AG08396 (cell line): Measurements from ENCODE around the gene ASH1L.

Source experiments
- DNase-seq: peaks from one replicate; pipeline ENCODE4 v3.0.0; 2012; ENCODE audit warnings: low spot score, mixed read lengths

Gene ASH1L

GRCh38 chr1:155327981-155328380 is 234.6 kb downstream of the ASH1L start:
- DNase-seq = no peak

GRCh38 chr1:155326631-155327037 is 236.0 kb downstream of the ASH1L start:
- no peak for DNase-seq

- no peak for DNase-seq
These were observed 236.5 kb downstream of the ASH1L start for GRCh38 chr1:155326020-155326526.

GRCh38 chr1:155325603-155325893 is 237.1 kb downstream of the ASH1L start:
- DNase-seq = no peak

- DNase-seq = peak; percentile 79
These were observed 237.6 kb downstream of the ASH1L start for GRCh38 chr1:155324717-155325602.

- peak; percentile 98 for DNase-seq
These were observed 238.4 kb downstream of the ASH1L start for GRCh38 chr1:155324037-155324716.

- peak; percentile 92 for DNase-seq
These were observed 238.9 kb downstream of the ASH1L start for GRCh38 chr1:155323729-155324036.

GRCh38 chr1:155322953-155323728 is 239.5 kb downstream of the ASH1L start:
- DNase-seq = peak; percentile 96

- DNase-seq = peak; percentile 65
These were observed 240.0 kb downstream of the ASH1L start for GRCh38 chr1:155322571-155322952.

GRCh38 chr1:155321639-155322503 is 240.7 kb downstream of the ASH1L start:
- DNase-seq = peak; percentile 15

- peak; percentile 84 for DNase-seq
These were observed 241.7 kb downstream of the ASH1L start, which contains the start of gene RUSC1 for GRCh38 chr1:155320661-155321617. Gene RUSC1, plus strand, starts transcription at chr1:155320894. Its CDS starts 880 bp downstream, at chr1:155321774.

GRCh38 chr1:155320252-155320651 is 242.4 kb downstream of the ASH1L start:
- DNase-seq = no peak

- DNase-seq = no peak
These were observed 243.1 kb downstream of the ASH1L start for GRCh38 chr1:155319536-155319935.

GRCh38 chr1:155318082-155318481 is 244.5 kb downstream of the ASH1L start:
- no peak for DNase-seq

- no peak for DNase-seq
These were observed 245.7 kb downstream of the ASH1L start for GRCh38 chr1:155316922-155317321.

GRCh38 chr1:155313261-155313660 is 249.3 kb downstream of the ASH1L start:
- no peak for DNase-seq

GRCh38 chr1:155309423-155310021 is 253.1 kb downstream of the ASH1L start:
- DNase-seq = no peak

GRCh38 chr1:155308493-155309422 is 253.8 kb downstream of the ASH1L start, which contains the start of gene FDPS:
Gene FDPS, plus strand, starts transcription at chr1:155308866. Its CDS starts 924 bp downstream, at chr1:155309790.
- DNase-seq = peak; percentile 97
